Naive B cell (primary cell): Measurements from ENCODE around the gene RB1. TPM values are rescaled to one million over a fixed set of nuclear protein-coding genes. Genes with fewer than 3 reads are reported as not detected.

Source experiments
- ATAC-seq, 2 donors: fragments of 150-1000 bp; cut with Tn5 transposase; 2 replicates each; pipeline ENCODE4 v1.10.0; 2021; ENCODE audit warnings: low read depth in 2 of 2, mild to moderate bottlenecking in 2 of 2, moderate library complexity in 2 of 2
- DNase-seq: peaks from one replicate; pipeline ENCODE4 v3.0.0; 2022
- H3K27ac Mint-ChIP-seq, 6 donors: one replicate each; pipeline ENCODE4 v1.8.0; 2020 to 2022; ENCODE audit warnings: mild to moderate bottlenecking in 6 of 6, mixed read lengths in 6 of 6, moderate library complexity in 5 of 6, inconsistent platforms in 2 of 6
- H3K27me3 Mint-ChIP-seq, 3 donors: one replicate each; pipeline ENCODE4 v1.8.0; 2021 to 2022; ENCODE audit warnings: mixed read lengths in 3 of 3, mild to moderate bottlenecking in 1 of 3
- H3K36me3 Mint-ChIP-seq, 2 donors: one replicate each; pipeline ENCODE4 v1.8.0; 2020 to 2022; ENCODE audit warnings: mixed read lengths in 2 of 2, inconsistent platforms in 1 of 2, mild to moderate bottlenecking in 1 of 2
- H3K4me1 Mint-ChIP-seq, 3 donors: one replicate each; pipeline ENCODE4 v1.8.0; 2020 to 2022; ENCODE audit warnings: mixed read lengths in 3 of 3, inconsistent platforms in 1 of 3, mild to moderate bottlenecking in 1 of 3, moderate library complexity in 1 of 3
- H3K4me3 Mint-ChIP-seq, 8 donors: one replicate each; pipeline ENCODE4 v1.8.0; 2020 to 2022; ENCODE audit warnings: mild to moderate bottlenecking in 8 of 8, mixed read lengths in 8 of 8, moderate library complexity in 8 of 8, inconsistent platforms in 2 of 8
- H3K9me3 Mint-ChIP-seq, 7 donors: one replicate each; pipeline ENCODE4 v1.8.0; 2020 to 2022; ENCODE audit warnings: mixed read lengths in 7 of 7, mild to moderate bottlenecking in 5 of 7, inconsistent platforms in 2 of 7, moderate library complexity in 1 of 7
- polyA plus RNA-seq, 6 donors: library from polyadenylated mRNA; unstranded; fragments of 300-500 nt; fragmentation: Illumina TruSeq; gene quantifications; one replicate each; pipeline ENCODE4 v1.2.3, GENCODE V29; 2021; ENCODE audit warnings: low read depth in 6 of 6

RB1 gene
- polyA plus RNA-seq, 6 donors from 2014 or later: 68.0 to 99.7 (median 80.5) TPM

GRCh38 chr13:48304143-48304876, 759 bp downstream of the RB1 start:
- peaks cover 0 to 16% (median 13%) of the 10 kb centered on the region in 7 donors for H3K9me3 Mint-ChIP-seq
- DNase-seq (peak; percentile 88), ATAC-seq (peak; percentile 68 to 70)
- H3K4me1 Mint-ChIP-seq: peaks cover 24 to 38% (median 29%) of the 10 kb centered on the region in 3 donors
- H3K27me3 Mint-ChIP-seq: no peaks in the 10 kb centered on the region
- H3K27ac Mint-ChIP-seq: peak overlapping the region; percentile 100
- peak overlapping the region; percentile 94 to 100 (median 98) for H3K4me3 Mint-ChIP-seq
- peaks cover 15 to 16% of the 10 kb centered on the region in 2 donors for H3K36me3 Mint-ChIP-seq

DNA sequence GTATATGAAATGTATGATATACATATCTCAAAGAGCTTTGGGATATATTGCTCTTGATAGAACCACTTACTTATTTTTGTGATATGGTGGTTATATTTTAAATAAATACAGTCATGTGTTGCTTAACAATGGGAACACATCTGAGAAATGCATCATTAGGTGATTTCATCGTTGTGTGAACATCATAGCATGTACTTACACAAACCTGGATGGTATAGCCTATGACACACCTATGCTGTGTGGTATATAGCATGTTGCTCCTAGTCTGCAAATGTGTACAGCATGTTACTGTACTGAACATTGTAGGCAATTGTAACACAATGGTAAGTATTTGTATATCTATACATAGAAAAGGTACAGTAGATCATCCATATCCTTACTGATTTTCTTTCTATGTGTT, 7.7 kb downstream of the RB1 start:
- Mint-ChIP-seq H3K27ac (no peak overlapping the region), H3K27me3 (no peaks in the 10 kb centered on the region), H3K4me3 (no peak overlapping the region), H3K4me1 (peaks cover 43 to 71% (median 45%) of the 10 kb centered on the region in 3 donors), H3K36me3 (peaks cover 22 to 28% of the 10 kb centered on the region in 2 donors), H3K9me3 (peaks cover 0 to 9% (median 2%) of the 10 kb centered on the region in 7 donors)
- ATAC-seq (no peak), DNase-seq (no peak)

DNA sequence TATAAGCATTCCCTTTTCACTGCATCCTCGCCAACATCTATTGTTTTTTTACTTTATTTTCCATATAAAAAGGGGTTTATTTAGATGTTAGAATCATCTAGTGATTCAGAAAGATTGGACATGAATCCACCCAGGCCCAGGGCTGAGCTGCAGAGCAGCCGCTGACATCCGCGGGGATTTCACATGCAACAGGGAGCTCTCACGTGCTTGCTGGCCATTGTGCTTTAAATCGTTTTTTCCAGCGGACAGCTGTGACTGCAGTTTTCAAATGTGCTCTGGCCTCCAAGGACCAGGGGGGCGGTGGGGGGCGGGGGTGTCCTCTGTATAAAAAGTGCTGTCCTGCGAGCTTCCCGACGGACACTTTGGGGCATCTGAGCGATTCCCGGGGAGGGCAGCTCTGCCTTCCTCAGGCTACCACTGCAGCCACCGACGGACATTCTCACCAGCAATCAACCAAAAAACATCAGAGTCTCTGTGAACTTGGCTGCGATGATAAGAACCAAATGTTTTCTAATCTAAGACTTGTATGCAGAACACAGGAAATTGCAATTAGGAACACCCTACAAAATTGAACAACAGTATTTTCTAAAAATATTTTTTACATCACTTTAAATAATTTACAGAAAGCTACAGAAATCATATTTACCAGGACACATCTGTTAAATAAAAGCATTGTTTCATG, 12.6 kb downstream of the RB1 start:
- no peak overlapping the region for H3K4me3 Mint-ChIP-seq

DNA sequence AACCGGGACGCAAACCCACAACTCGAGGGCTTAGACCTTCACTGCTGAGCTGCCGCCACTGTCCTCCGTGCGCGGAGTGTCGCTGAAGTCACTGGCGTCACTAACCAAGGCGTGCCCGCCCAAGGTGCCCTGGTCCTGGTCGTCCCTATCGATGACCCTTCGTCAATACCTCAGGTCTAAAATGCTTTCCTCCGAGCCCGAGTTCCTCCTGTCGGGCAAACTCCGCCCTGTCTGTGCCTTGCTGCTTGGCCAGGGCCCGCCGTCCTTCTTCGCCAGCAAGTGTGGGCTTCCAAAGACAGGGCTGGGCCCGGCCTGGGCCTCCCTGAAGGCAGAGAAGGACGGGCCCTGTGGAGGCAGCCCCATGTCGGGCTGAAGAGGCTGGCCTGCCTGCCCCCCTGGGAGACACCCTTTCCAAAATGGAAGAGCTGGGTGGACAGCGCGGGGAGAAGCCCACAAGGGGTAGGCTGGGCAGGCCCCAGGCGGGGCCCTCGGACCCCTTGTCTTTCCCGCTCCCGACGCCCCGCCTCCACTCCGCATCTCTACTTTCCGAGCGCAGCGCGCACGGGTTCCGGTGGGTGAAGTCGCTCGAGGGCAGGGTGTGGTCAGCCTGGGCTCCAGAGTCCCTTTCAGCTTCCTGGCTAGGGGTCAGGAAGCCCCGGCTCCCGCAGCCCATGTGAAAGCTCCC, 13.4 kb downstream of the RB1 start:
- H3K27me3 Mint-ChIP-seq: no peaks in the 10 kb centered on the region
- DNase-seq: no peak
- H3K4me3 Mint-ChIP-seq: peak overlapping the region in 2 of 8 donors; percentile 45 to 53
- H3K4me1 Mint-ChIP-seq: peaks cover 42 to 70% (median 65%) of the 10 kb centered on the region in 3 donors
- ATAC-seq: no peak
- H3K27ac Mint-ChIP-seq: peak overlapping the region in 3 of 6 donors; percentile 52 to 84 (median 81)
- peaks cover 28 to 50% of the 10 kb centered on the region in 2 donors for H3K36me3 Mint-ChIP-seq
- H3K9me3 Mint-ChIP-seq: peaks cover 0 to 16% (median 8%) of the 10 kb centered on the region in 7 donors

More for the DNA sequence above, 12.6 kb downstream of the RB1 start:
- Mint-ChIP-seq H3K27me3 (no peaks in the 10 kb centered on the region), H3K4me1 (peaks cover 37 to 69% (median 60%) of the 10 kb centered on the region in 3 donors), H3K36me3 (peaks cover 25 to 41% of the 10 kb centered on the region in 2 donors), H3K27ac (peak overlapping the region in 4 of 6 donors; percentile 12 to 60 (median 41)), H3K9me3 (peaks cover 0 to 9% (median 2%) of the 10 kb centered on the region in 7 donors)
- DNase-seq (no peak), ATAC-seq (no peak)

- peaks cover 35 to 52% of the 10 kb centered on the region in 2 donors for H3K36me3 Mint-ChIP-seq
- peak overlapping the region in 5 of 6 donors; percentile 59 to 86 (median 81) for H3K27ac Mint-ChIP-seq
- peaks cover 38 to 62% (median 58%) of the 10 kb centered on the region in 3 donors for H3K4me1 Mint-ChIP-seq
- H3K4me3 Mint-ChIP-seq: peak overlapping the region in 7 of 8 donors; percentile 78 to 90 (median 84)
- no peaks in the 10 kb centered on the region for H3K27me3 Mint-ChIP-seq
- DNase-seq (no peak), ATAC-seq (peak in 1 of 2 donors; percentile 7)
- peaks cover 0 to 23% (median 15%) of the 10 kb centered on the region in 7 donors for H3K9me3 Mint-ChIP-seq
Observed at GRCh38 chr13:48317511-48318376, 14.2 kb downstream of the RB1 start.

- DNase-seq: no peak
- ATAC-seq: peak in 1 of 2 donors; percentile 15
- Mint-ChIP-seq H3K4me1 (peaks cover 35 to 58% (median 52%) of the 10 kb centered on the region in 3 donors), H3K36me3 (peaks cover 35 to 50% of the 10 kb centered on the region in 2 donors), H3K9me3 (peaks cover 0 to 23% (median 21%) of the 10 kb centered on the region in 7 donors), H3K4me3 (peak overlapping the region in 7 of 8 donors; percentile 70 to 90 (median 84)), H3K27ac (peak overlapping the region in 4 of 6 donors; percentile 59 to 86 (median 82)), H3K27me3 (no peaks in the 10 kb centered on the region)
Observed at GRCh38 chr13:48318377-48318811, 14.8 kb downstream of the RB1 start.

DNA sequence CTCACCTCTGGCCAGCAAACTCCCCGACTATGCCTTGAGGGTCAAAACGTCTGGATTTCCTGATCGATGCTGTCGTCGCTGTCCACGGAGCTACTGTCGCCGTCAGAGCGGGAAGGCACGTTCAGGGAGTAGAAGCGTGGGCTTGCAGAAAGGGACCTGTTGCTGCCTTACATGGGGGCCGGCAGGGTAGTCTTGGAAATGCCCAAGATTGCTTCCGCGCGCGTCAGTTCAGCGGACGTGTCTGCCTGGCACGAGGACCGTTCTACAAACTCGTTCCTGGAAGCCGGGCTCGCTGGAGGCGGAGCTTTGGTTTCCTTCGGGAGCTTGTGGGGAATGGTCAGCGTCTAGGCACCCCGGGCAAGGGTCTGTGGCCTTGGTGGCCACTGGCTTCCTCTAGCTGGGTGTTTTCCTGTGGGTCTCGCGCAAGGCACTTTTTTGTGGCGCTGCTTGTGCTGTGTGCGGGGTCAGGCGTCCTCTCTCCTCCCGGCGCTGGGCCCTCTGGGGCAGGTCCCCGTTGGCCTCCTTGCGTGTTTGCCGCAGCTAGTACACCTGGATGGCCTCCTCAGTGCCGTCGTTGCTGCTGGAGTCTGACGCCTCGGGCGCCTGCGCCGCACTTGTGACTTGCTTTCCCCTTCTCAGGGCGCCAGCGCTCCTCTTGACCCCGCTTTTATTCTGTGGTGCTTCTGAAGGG, 15.4 kb downstream of the RB1 start:
- peaks cover 38 to 53% of the 10 kb centered on the region in 2 donors for H3K36me3 Mint-ChIP-seq
- DNase-seq (no peak), ATAC-seq (peak; percentile 43 to 48)
- no peaks in the 10 kb centered on the region for H3K27me3 Mint-ChIP-seq
- peaks cover 0 to 25% (median 20%) of the 10 kb centered on the region in 7 donors for H3K9me3 Mint-ChIP-seq
- H3K4me3 Mint-ChIP-seq: peak overlapping the region; percentile 69 to 90 (median 86)
- H3K27ac Mint-ChIP-seq: peak overlapping the region in 5 of 6 donors; percentile 76 to 92 (median 81)
- H3K4me1 Mint-ChIP-seq: peaks cover 37 to 55% (median 50%) of the 10 kb centered on the region in 3 donors

DNA sequence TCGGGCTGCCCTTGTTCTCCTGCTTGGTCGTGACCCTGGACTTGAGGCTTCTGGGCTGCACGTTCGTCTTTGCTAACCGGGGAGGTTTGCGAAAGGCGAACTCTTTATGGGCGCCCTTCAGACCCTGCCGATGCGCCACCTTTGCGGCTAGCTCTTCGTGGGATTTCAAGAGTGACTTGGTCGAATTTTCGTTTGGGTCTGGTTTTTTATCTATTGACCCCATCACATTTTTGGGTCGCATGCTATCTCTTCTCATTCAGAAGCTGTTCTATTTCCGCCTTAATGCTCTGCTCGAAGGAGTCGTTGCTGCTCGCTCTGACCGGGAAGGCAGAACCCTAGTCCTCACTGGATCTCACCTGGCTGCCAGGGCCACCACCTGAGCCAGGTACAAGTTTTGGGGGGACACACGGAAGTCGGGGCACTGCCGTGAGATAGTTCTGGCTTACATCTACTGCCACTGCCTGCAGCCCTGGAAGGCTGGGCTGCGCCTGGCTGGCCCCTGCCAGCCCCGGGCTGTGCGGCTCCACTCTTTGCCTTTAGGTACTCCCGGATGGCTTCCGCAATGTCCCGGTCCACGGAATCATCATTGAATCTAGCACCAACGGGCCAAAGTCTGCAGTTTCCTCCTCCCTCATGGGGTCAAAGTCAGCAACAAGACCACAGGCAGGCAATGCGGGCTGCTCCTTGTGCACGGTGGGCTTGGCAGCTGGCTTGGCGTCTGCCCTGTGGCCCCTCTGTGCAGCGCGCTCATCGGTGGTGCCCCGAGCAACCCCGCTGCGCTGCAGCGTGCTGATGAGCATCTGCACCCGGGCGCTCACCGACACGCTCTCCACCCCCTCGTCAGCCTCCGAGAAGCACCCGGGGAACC, 16.2 kb downstream of the RB1 start:
- H3K4me3 Mint-ChIP-seq: peak overlapping the region; percentile 69 to 90 (median 86)
- peaks cover 0 to 25% (median 18%) of the 10 kb centered on the region in 7 donors for H3K9me3 Mint-ChIP-seq
- H3K4me1 Mint-ChIP-seq: peaks cover 37 to 58% (median 53%) of the 10 kb centered on the region in 3 donors
- peak overlapping the region in 3 of 6 donors; percentile 38 to 92 (median 67) for H3K27ac Mint-ChIP-seq
- H3K36me3 Mint-ChIP-seq: peaks cover 38 to 53% of the 10 kb centered on the region in 2 donors
- H3K27me3 Mint-ChIP-seq: no peaks in the 10 kb centered on the region
- ATAC-seq (peak; percentile 40 to 48), DNase-seq (no peak)

DNA sequence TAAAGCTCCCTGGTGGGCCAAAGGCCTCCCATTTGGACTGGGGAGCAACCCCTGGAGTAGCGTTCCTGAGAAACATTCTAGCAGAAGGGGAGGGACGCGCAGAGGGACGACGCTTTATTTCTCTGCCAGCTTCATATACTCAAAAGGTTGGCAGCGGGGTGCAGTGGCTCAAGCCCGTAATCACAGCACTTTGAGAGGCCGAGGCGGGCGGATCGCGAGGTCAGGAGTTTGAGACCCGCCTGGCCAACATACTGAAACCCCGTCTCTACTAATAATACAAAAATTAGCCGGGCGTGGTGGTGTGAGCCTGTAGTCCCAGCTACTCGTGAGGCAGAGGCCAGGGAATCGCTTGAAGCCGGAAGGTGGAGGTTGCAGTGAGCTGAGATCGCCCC, 16.8 kb downstream of the RB1 start:
- Mint-ChIP-seq H3K27ac (peak overlapping the region in 1 of 6 donors; percentile 57), H3K4me1 (peaks cover 37 to 59% (median 53%) of the 10 kb centered on the region in 3 donors)
- no peak for ATAC-seq

GRCh38 chr13:48320891-48321510, 17.4 kb downstream of the RB1 start:
- peaks cover 34 to 44% of the 10 kb centered on the region in 2 donors for H3K36me3 Mint-ChIP-seq
- H3K27ac Mint-ChIP-seq: peak overlapping the region in 2 of 6 donors; percentile 26 to 34
- ATAC-seq (no peak), DNase-seq (no peak)
- peak overlapping the region; percentile 69 to 90 (median 84) for H3K4me3 Mint-ChIP-seq
- peaks cover 0 to 25% (median 18%) of the 10 kb centered on the region in 7 donors for H3K9me3 Mint-ChIP-seq
- no peaks in the 10 kb centered on the region for H3K27me3 Mint-ChIP-seq
- peaks cover 36 to 56% (median 47%) of the 10 kb centered on the region in 3 donors for H3K4me1 Mint-ChIP-seq

More for the DNA sequence above, 16.8 kb downstream of the RB1 start:
- no peak for DNase-seq
- Mint-ChIP-seq H3K4me3 (peak overlapping the region; percentile 69 to 90 (median 84)), H3K9me3 (peaks cover 0 to 25% (median 18%) of the 10 kb centered on the region in 7 donors), H3K36me3 (peaks cover 40 to 47% of the 10 kb centered on the region in 2 donors), H3K27me3 (no peaks in the 10 kb centered on the region)
